Peyer's patch (tissue), 4 donors: ENCODE data around the gene PARD3B. TPM values are rescaled to one million over a fixed set of nuclear protein-coding genes. Genes with fewer than 3 reads are reported as not detected.

ENCODE experiments used
- DNase-seq, 3 donors: peaks; one replicate each; pipeline ENCODE4 v3.0.0-alpha.2; 2017 to 2019
- H3K27ac ChIP-seq, 4 donors: fragments of 200-600 bp; sonication (generic); one replicate each; pipeline ENCODE4 v1.5.1; 2016 to 2019
- H3K27me3 ChIP-seq, 2 donors: fragments of 200-600 bp; sonication (generic); one replicate each; pipeline ENCODE4 v1.5.1; 2019
- H3K36me3 ChIP-seq, 3 donors: fragments of 200-600 bp; sonication (generic); one replicate each; pipeline ENCODE4 v1.5.1; 2016 to 2019
- H3K4me1 ChIP-seq, 4 donors: fragments of 200-600 bp; sonication (generic); one replicate each; pipeline ENCODE4 v1.5.1; 2016 to 2019
- H3K4me3 ChIP-seq, 4 donors: fragments of 200-600 bp; sonication (generic); 1 replicate in 3 of 4; 2 replicates in 1 of 4; pipeline ENCODE4 v1.5.1; 2016 to 2019; ENCODE audit warnings: mild to moderate bottlenecking in 1 of 4
- H3K9me3 ChIP-seq, 4 donors: fragments of 200-600 bp; sonication (generic); one replicate each; pipeline ENCODE4 v1.5.1; 2016 to 2019; ENCODE audit warnings: mild to moderate bottlenecking in 1 of 4
- POLR2A ChIP-seq, 2 donors: fragments of 450-650 bp; IDR thresholded peaks; one replicate each; pipeline ENCODE4 v1.5.1; 2017; ENCODE audit warnings: antibody characterized with exemption in 2 of 2, mild to moderate bottlenecking in 2 of 2, moderate library complexity in 2 of 2
- total RNA-seq, 4 donors: library from RNA; depleted of rRNA; stranded (reverse); fragments of >200 nt; gene quantifications; one replicate each; pipeline ENCODE4 v1.1.0, GENCODE V29; 2016
- TF ChIP-seq, protein P1 (sequence below), 6 experiments: fragments of 450-650 bp in 4 of 6; fragments of 200-600 bp in 2 of 6; sonication (generic) in 1 of 6; IDR thresholded peaks; one replicate each; pipeline ENCODE4 v1.5.1; 2017 to 2019; ENCODE audit warnings: antibody characterized with exemption in 6 of 6, mild to moderate bottlenecking in 3 of 6, moderate library complexity in 1 of 6

Gene PARD3B
- total RNA-seq, 4 donors from 2014 or later = 19.6 to 52.0 (median 40.6) TPM

DNA sequence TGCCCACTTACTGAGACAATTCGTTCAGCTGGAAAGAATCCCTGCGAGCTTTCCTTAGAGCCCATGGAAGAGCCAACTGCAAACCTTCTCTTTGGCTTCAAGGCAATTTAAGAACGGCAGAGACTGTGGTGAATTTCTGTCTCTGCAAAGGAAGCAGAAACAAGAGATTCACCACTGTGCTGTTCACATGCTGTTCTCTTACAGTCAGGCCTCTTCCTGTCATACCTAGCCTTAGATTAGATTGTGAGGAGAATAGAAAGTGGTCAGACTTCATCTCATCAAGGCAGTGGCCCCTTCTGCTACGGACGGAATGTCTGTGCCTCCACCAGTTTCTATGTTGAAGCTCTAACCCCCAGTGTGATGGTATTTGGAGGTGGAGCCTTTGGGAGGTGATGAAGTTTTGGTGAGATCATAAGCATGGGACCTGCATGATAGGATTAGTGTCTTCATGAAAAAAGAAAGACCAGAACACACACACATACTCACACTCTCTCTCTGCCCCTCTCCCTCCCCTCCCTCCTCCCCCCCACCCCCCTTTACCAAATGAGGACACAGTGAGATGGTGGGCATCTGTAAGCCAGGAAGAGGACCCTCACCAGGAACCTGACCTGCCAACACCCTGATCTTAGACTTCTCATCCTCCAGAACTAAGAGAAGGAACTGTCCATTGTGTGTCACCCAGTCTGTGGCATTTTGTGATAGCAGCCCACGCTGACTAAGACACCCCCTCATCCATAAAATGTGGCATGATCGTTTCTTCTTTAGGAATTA lies 1091.5 kb downstream of the PARD3B start:
- H3K27ac ChIP-seq = no peak overlapping the region
- TF ChIP-seq, protein P1, sequence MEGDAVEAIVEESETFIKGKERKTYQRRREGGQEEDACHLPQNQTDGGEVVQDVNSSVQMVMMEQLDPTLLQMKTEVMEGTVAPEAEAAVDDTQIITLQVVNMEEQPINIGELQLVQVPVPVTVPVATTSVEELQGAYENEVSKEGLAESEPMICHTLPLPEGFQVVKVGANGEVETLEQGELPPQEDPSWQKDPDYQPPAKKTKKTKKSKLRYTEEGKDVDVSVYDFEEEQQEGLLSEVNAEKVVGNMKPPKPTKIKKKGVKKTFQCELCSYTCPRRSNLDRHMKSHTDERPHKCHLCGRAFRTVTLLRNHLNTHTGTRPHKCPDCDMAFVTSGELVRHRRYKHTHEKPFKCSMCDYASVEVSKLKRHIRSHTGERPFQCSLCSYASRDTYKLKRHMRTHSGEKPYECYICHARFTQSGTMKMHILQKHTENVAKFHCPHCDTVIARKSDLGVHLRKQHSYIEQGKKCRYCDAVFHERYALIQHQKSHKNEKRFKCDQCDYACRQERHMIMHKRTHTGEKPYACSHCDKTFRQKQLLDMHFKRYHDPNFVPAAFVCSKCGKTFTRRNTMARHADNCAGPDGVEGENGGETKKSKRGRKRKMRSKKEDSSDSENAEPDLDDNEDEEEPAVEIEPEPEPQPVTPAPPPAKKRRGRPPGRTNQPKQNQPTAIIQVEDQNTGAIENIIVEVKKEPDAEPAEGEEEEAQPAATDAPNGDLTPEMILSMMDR (IDR thresholded peaks at IDR 0.05) = no peak
- TF ChIP-seq POLR2A (IDR thresholded peaks at IDR 0.05) = no peak
- no peak overlapping the region for H3K4me3 ChIP-seq
- no peaks in the 10 kb centered on the region for H3K36me3 ChIP-seq
- no peaks in the 10 kb centered on the region for H3K27me3 ChIP-seq
- H3K9me3 ChIP-seq = no peaks in the 10 kb centered on the region
- H3K4me1 ChIP-seq = no peaks in the 10 kb centered on the region
- no peak for DNase-seq

GRCh38 chr2:205637320-205637602 lies 1092.0 kb downstream of the PARD3B start:
- Histone ChIP-seq H3K27ac (no peak overlapping the region), H3K27me3 (no peaks in the 10 kb centered on the region), H3K36me3 (no peaks in the 10 kb centered on the region), H3K9me3 (no peaks in the 10 kb centered on the region), H3K4me1 (no peaks in the 10 kb centered on the region), H3K4me3 (no peak overlapping the region)
- no peak for TF ChIP-seq POLR2A (IDR thresholded peaks at IDR 0.05)
- TF ChIP-seq, protein P1 (IDR thresholded peaks at IDR 0.05) = no peak
- DNase-seq = no peak

GRCh38 chr2:205637779-205638503 lies 1092.7 kb downstream of the PARD3B start:
- no peak overlapping the region for H3K4me3 ChIP-seq
- H3K9me3 ChIP-seq = no peaks in the 10 kb centered on the region
- no peak for DNase-seq
- H3K4me1 ChIP-seq = no peaks in the 10 kb centered on the region
- no peaks in the 10 kb centered on the region for H3K27me3 ChIP-seq
- no peaks in the 10 kb centered on the region for H3K36me3 ChIP-seq
- H3K27ac ChIP-seq = no peak overlapping the region
- TF ChIP-seq POLR2A (IDR thresholded peaks at IDR 0.05) = no peak
- TF ChIP-seq, protein P1 (IDR thresholded peaks at IDR 0.05) = no peak

DNA sequence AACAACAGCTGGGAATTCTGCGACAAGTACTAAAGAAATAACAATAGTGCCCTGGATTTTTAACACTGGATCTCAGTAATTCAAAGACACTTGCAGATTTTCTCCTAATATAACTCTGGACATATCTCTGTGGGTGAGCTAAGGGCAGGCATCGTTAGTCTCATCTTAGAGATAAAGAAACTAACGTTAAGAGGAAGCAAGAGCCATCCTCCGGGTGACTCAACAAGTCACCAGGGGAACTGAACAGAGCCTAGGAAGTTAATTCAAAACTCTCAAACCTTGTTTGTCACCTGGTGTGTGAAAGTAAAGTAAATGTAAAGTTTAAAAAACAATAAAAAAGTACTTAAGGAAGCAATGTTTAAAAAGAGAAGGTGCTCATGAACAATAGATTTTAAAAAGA lies 1095.4 kb downstream of the PARD3B start:
- Histone ChIP-seq H3K4me3 (no peak overlapping the region), H3K27me3 (no peaks in the 10 kb centered on the region), H3K27ac (no peak overlapping the region), H3K4me1 (no peaks in the 10 kb centered on the region), H3K9me3 (no peaks in the 10 kb centered on the region), H3K36me3 (no peaks in the 10 kb centered on the region)
- no peak for TF ChIP-seq POLR2A (IDR thresholded peaks at IDR 0.05)
- TF ChIP-seq, protein P1 (IDR thresholded peaks at IDR 0.05) = no peak
- no peak for DNase-seq

DNA sequence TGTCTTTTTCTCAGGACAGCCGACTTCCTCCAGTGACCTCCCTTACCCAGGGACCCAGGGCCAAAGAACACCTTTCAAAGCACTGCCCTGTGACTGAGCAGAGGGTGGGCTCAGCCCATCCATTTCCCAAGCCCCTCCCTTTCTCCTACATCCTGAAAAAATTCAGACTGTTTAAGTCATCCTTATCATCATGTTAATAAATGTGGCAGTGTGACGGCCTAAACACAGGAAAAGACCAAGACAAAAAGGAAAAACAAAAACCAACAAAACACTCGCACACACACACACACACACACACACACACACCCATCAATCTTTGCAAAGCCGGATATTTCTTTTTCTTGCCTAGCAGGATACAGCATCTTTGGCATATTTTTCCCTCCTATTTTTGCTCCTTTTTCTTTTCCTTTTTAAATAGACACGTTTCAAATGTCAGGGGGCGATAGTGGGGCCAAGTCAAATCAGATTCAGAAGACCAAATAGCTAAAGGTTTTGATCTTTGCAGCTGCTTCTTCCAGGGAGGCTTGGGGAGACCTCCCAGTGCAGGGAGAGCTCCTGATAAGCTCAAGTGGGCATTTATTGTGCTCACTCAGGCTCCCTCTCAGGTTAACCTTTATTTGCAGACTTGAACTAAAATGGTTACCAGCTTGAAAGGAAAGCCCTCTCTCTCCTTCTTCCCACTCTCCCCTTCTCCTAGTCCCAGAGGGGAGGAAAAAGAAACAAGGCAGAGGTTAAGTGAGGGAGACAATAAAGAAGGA lies 1097.5 kb downstream of the PARD3B start:
- no peak for DNase-seq
- H3K4me3 ChIP-seq = no peak overlapping the region
- no peaks in the 10 kb centered on the region for H3K27me3 ChIP-seq
- no peaks in the 10 kb centered on the region for H3K36me3 ChIP-seq
- TF ChIP-seq, protein P1 (IDR thresholded peaks at IDR 0.05) = no peak
- TF ChIP-seq POLR2A (IDR thresholded peaks at IDR 0.05) = no peak
- no peaks in the 10 kb centered on the region for H3K4me1 ChIP-seq
- H3K27ac ChIP-seq = no peak overlapping the region
- no peaks in the 10 kb centered on the region for H3K9me3 ChIP-seq
